ENCODE results near the gene SDR39U1. TPM values are rescaled to one million over a fixed set of nuclear protein-coding genes. Genes with fewer than 3 reads are reported as not detected.

Gene SDR39U1
- total and polyA plus RNA-seq, 5 donors from 2014 or later: 46.1 to 79.9 (median 60.5) TPM

DNA sequence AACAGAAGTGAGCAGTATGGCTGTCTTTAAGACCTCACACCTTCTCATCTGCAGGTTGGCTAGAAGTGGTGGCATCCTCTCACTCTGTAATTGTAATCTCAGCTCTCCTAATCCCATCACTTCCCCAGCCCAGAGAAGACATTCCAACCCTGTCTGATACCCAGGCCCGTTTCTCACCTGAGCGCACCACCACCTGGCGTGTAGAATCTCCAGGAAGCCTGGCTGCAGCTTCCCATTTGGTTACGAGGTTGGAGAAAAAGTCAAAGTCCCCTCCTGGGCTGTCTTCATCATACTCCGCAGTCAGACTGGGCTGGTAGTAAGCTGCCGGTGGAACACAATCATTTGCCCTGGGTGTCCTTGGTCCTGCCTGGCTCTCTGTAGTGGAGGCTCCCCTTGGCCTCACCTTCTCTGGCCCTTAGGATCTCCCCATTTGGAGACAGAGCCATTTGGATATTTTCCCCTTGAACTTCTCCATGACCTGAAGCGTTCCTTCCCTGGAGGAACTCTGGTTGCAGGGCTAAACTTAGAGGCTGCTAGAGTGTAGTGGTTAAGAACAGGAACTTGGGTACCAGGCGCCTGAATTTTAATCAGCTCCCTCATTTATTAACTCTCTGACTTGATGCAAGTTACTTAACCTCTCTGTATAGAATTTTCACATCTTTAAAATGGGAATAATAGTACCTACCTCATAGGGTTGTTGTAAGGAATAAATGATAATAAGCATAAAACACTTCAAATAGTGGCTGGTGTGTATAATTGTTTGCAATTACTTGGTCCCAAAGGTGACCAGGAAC is 1.8 kb downstream of the SDR39U1 start:
- Mint-ChIP-seq H3K4me3 (peak overlapping the region; percentile 92 to 95 (median 94)), H3K27ac (peak overlapping the region in 2 of 3 donors; percentile 77 to 99), H3K9me3 (peaks cover 0 to 7% (median 0%) of the 10 kb centered on the region in 7 donors), H3K4me1 (peaks cover 20 to 66% (median 33%) of the 10 kb centered on the region in 4 donors), H3K27me3 (no peaks in the 10 kb centered on the region), H3K36me3 (peaks cover 33% of the 10 kb centered on the region)
- DNase-seq: no peak
- H3K27me3 ChIP-seq (ENCODE audit: control insufficient read depth, insufficient read depth, low read length): no peaks in the 10 kb centered on the region
- peaks cover 32% of the 10 kb centered on the region for H3K4me1 ChIP-seq (ENCODE audit: control insufficient read depth, insufficient read depth, low read length, poor library complexity, severe bottlenecking)
- H3K9me3 ChIP-seq (ENCODE audit: control insufficient read depth in 2 of 2, low read length in 2 of 2): no peaks in the 10 kb centered on the region
- H3K4me3 ChIP-seq (ENCODE audit: low read depth, low read length): no peak overlapping the region
- peak overlapping the region; percentile 18 for H3K27ac ChIP-seq (ENCODE audit: insufficient read depth, low read length, poor library complexity, severe bottlenecking)
- ATAC-seq (ENCODE audit: low read depth in 2 of 2): no peak
- peaks cover 39% of the 10 kb centered on the region for H3K36me3 ChIP-seq (ENCODE audit: control insufficient read depth, insufficient read depth, low read length)

DNA sequence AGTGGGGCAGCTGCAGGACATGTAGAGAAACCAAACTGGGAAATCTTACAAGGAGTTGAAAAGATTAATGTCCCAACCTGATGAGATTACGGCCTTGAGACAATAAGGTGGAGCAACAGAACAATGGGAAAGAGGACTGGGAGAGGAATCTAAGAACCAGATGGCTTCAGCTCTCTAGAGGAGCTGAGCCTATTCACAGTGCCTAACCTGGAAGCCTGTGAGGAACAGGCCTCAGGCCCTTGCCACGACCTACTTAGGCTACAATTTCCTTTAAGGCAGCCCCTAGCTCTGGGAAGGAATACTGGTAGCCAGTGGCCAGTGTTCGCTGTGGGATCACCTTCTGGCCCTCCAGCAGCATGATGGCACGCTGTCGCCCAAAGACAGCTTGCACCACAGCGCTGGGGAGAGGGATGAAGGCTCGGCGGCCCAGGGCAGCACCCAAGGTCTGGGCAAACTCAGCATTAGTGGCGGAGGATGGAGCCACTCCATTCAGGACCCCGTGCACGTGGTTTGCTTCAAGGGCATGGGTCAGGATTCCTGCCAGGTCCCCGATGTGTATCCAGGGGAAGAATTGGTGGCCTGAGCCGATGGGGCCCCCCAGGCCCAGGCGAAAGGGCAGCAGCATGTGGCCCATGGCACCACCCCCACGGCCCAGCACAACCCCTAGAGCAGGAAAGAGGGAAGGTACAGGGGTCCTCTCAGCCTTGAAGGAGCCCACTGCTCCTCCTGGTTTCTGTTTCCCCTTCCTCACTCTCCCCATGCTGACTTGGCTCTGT is 2.6 kb downstream of the SDR39U1 start:
- H3K36me3 ChIP-seq (ENCODE audit: control insufficient read depth, insufficient read depth, low read length): peaks cover 39% of the 10 kb centered on the region
- peaks cover 37% of the 10 kb centered on the region for H3K36me3 Mint-ChIP-seq
- peak overlapping the region; percentile 42 to 70 (median 57) for H3K4me3 Mint-ChIP-seq
- no peaks in the 10 kb centered on the region for H3K27me3 ChIP-seq (ENCODE audit: control insufficient read depth, insufficient read depth, low read length)
- H3K9me3 Mint-ChIP-seq: peaks cover 0 to 7% (median 0%) of the 10 kb centered on the region in 7 donors
- peaks cover 32% of the 10 kb centered on the region for H3K4me1 ChIP-seq (ENCODE audit: control insufficient read depth, insufficient read depth, low read length, poor library complexity, severe bottlenecking)
- DNase-seq (no peak), ATAC-seq (ENCODE audit: low read depth in 2 of 2) (no peak)
- H3K27ac ChIP-seq (ENCODE audit: insufficient read depth, low read length, poor library complexity, severe bottlenecking): no peak overlapping the region
- H3K9me3 ChIP-seq (ENCODE audit: control insufficient read depth in 2 of 2, low read length in 2 of 2): no peaks in the 10 kb centered on the region
- H3K27me3 Mint-ChIP-seq: no peaks in the 10 kb centered on the region
- peaks cover 20 to 70% (median 35%) of the 10 kb centered on the region in 4 donors for H3K4me1 Mint-ChIP-seq
- no peak overlapping the region for H3K4me3 ChIP-seq (ENCODE audit: low read depth, low read length)
- H3K27ac Mint-ChIP-seq: peak overlapping the region in 2 of 3 donors; percentile 59 to 75

DNA sequence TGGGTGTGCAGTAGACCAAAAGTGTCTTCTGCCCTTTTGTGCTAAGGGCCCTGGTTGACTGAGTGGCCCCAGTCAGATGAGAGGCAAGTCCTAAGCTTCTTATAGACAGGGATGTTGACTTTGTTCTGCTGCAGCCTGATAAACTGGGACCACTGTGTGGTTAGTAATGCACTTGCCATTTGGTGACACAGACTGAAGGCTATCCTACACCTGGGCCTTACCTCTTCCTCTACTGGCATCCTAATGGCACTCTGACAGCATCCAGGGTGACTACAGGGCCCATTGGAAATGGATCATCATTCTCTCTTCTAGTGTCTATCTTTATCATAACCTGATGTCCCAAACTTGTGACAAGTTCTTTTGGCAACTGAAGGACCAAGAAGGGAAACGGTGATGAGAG is 3.3 kb downstream of the SDR39U1 start:
- Histone ChIP-seq H3K4me3 (ENCODE audit: low read depth, low read length) (no peak overlapping the region), H3K27ac (ENCODE audit: insufficient read depth, low read length, poor library complexity, severe bottlenecking) (no peak overlapping the region), H3K27me3 (ENCODE audit: control insufficient read depth, insufficient read depth, low read length) (no peaks in the 10 kb centered on the region), H3K9me3 (ENCODE audit: control insufficient read depth in 2 of 2, low read length in 2 of 2) (no peaks in the 10 kb centered on the region), H3K36me3 (ENCODE audit: control insufficient read depth, insufficient read depth, low read length) (peaks cover 39% of the 10 kb centered on the region), H3K4me1 (ENCODE audit: control insufficient read depth, insufficient read depth, low read length, poor library complexity, severe bottlenecking) (peaks cover 32% of the 10 kb centered on the region)
- Mint-ChIP-seq H3K27ac (peak overlapping the region; percentile 8 to 59 (median 39)), H3K4me3 (peak overlapping the region in 2 of 4 donors; percentile 63 to 70), H3K4me1 (peaks cover 20 to 72% (median 37%) of the 10 kb centered on the region in 4 donors), H3K9me3 (peaks cover 0 to 7% (median 0%) of the 10 kb centered on the region in 7 donors), H3K27me3 (no peaks in the 10 kb centered on the region), H3K36me3 (peaks cover 38% of the 10 kb centered on the region)
- ATAC-seq (ENCODE audit: low read depth in 2 of 2): no peak
- no peak for DNase-seq

DNA sequence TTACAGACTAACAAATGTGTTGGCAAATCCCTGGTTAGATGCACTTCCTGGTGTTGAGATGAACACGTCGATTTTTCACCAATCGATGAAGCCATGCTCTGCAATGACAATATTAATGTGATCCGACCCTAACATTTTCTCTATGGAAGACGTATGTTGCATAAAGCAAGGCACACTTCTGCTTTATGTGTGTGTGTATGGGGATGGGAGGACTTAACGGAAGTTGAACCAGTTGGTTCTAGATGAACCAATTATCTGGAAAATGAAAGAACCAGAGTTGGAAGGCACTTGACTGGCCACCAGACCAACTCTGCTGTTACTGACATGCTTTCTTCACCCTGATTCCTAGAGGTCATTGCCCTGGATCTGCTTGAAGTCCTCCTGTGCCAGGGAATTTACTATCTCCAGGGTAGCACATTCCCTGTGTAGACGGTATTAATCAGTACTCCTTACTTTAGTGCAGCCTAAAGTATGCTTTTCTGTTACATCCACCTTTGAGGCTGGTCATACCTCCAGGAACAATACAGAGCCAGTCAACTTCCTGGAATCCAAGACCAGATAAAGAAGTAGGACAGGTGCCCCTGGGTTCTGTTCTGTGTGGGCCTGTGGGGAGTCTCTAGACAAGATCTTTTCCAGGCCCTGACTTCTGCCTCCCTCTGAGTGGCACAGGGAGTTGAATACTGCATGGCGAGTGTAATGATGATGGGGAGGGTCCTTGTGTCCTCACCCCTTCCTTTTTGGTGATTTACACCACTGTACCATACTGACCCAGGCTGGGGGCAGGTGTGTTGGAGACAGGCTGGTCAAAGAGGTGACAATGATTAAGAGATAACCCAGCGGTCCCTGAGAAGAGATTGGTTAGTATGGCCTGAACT is 4.1 kb downstream of the SDR39U1 start:
- Mint-ChIP-seq H3K27me3 (no peaks in the 10 kb centered on the region), H3K27ac (peak overlapping the region in 1 of 3 donors; percentile 59), H3K36me3 (peaks cover 40% of the 10 kb centered on the region), H3K4me1 (peaks cover 18 to 70% (median 34%) of the 10 kb centered on the region in 4 donors), H3K4me3 (peak overlapping the region in 3 of 4 donors; percentile 1 to 63 (median 52)), H3K9me3 (peaks cover 0 to 5% (median 0%) of the 10 kb centered on the region in 7 donors)
- H3K4me1 ChIP-seq (ENCODE audit: control insufficient read depth, insufficient read depth, low read length, poor library complexity, severe bottlenecking): peaks cover 32% of the 10 kb centered on the region
- H3K27ac ChIP-seq (ENCODE audit: insufficient read depth, low read length, poor library complexity, severe bottlenecking): no peak overlapping the region
- peaks cover 45% of the 10 kb centered on the region for H3K36me3 ChIP-seq (ENCODE audit: control insufficient read depth, insufficient read depth, low read length)
- H3K9me3 ChIP-seq (ENCODE audit: control insufficient read depth in 2 of 2, low read length in 2 of 2): no peaks in the 10 kb centered on the region
- ATAC-seq (ENCODE audit: low read depth in 2 of 2) (no peak), DNase-seq (no peak)
- no peak overlapping the region for H3K4me3 ChIP-seq (ENCODE audit: low read depth, low read length)
- no peaks in the 10 kb centered on the region for H3K27me3 ChIP-seq (ENCODE audit: control insufficient read depth, insufficient read depth, low read length)

DNA sequence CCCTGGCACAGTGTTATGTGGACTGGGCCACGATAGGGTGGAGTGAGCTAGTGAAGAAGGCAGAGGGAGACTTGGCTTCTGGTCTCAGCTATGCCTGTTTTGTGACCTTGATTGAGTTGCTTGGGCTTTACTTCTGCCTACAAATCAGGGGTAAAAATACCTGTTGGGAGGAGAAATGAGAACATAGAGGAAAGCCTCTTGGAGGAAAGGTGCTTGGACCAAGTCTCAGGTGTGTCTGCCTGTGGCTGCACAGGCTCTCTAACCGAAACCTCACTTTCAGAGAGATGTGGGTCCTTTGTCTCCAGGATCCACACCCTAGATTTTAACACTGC is 4.9 kb downstream of the SDR39U1 start:
- Mint-ChIP-seq H3K27me3 (no peaks in the 10 kb centered on the region), H3K4me1 (peaks cover 15 to 66% (median 32%) of the 10 kb centered on the region in 4 donors), H3K36me3 (peaks cover 44% of the 10 kb centered on the region), H3K4me3 (peak overlapping the region in 3 of 4 donors; percentile 11 to 38 (median 13)), H3K9me3 (no peaks in the 10 kb centered on the region), H3K27ac (peak overlapping the region; percentile 26 to 86 (median 36))
- Histone ChIP-seq H3K4me3 (ENCODE audit: low read depth, low read length) (peak overlapping the region; percentile 8), H3K27ac (ENCODE audit: insufficient read depth, low read length, poor library complexity, severe bottlenecking) (no peak overlapping the region), H3K27me3 (ENCODE audit: control insufficient read depth, insufficient read depth, low read length) (no peaks in the 10 kb centered on the region), H3K36me3 (ENCODE audit: control insufficient read depth, insufficient read depth, low read length) (peaks cover 53% of the 10 kb centered on the region), H3K9me3 (ENCODE audit: control insufficient read depth in 2 of 2, low read length in 2 of 2) (no peaks in the 10 kb centered on the region), H3K4me1 (ENCODE audit: control insufficient read depth, insufficient read depth, low read length, poor library complexity, severe bottlenecking) (peaks cover 32% of the 10 kb centered on the region)
- no peak for ATAC-seq (ENCODE audit: low read depth in 2 of 2)
- DNase-seq: no peak

DNA sequence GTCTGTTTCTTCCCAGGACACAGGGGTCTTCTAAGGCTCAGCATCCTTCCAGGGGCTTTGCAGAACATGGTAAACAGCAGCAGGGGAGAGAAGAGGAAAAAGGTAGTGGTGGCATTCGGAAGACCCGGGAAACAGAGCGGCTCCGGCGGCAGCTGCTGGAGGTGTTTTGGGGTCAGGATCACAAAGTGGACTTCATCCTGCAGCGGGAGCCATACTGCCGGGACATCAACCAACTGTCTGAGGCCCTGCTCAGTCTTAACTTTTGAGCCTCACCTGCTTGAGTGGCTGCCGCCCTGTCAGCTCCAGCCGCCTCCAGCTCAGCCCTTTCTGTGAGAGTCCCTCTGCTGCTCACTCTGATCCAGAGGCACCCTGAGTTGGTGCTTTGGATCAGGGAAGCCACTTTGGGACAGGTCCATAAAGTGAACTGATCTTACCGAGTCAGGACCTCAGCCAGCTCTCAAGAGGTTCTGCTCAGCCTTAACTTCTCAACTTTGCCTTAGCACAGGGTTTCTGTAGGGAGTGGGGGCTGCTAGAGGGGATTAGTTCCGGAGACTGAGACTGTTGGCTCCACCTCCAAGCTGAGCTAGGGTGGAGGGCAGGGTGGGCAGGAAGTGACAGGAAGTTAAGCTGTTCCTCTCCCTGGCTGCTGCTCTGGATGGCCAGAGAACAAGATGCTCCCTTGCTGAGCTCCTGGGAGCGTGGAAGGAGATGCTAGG is 5.4 kb downstream of the SDR39U1 start:
- DNase-seq (peak in 1 of 3 donors; percentile 68), ATAC-seq (ENCODE audit: low read depth in 2 of 2) (no peak)
- Mint-ChIP-seq H3K4me3 (peak overlapping the region; percentile 13 to 68 (median 40)), H3K9me3 (no peaks in the 10 kb centered on the region), H3K27me3 (no peaks in the 10 kb centered on the region), H3K27ac (peak overlapping the region; percentile 76 to 86 (median 84)), H3K36me3 (peaks cover 41% of the 10 kb centered on the region), H3K4me1 (peaks cover 15 to 61% (median 29%) of the 10 kb centered on the region in 4 donors)
- no peaks in the 10 kb centered on the region for H3K27me3 ChIP-seq (ENCODE audit: control insufficient read depth, insufficient read depth, low read length)
- peaks cover 32% of the 10 kb centered on the region for H3K4me1 ChIP-seq (ENCODE audit: control insufficient read depth, insufficient read depth, low read length, poor library complexity, severe bottlenecking)
- peak overlapping the region; percentile 38 for H3K27ac ChIP-seq (ENCODE audit: insufficient read depth, low read length, poor library complexity, severe bottlenecking)
- peak overlapping the region; percentile 8 for H3K4me3 ChIP-seq (ENCODE audit: low read depth, low read length)
- peaks cover 57% of the 10 kb centered on the region for H3K36me3 ChIP-seq (ENCODE audit: control insufficient read depth, insufficient read depth, low read length)
- H3K9me3 ChIP-seq (ENCODE audit: control insufficient read depth in 2 of 2, low read length in 2 of 2): no peaks in the 10 kb centered on the region
